Mesenchymal stem cell (in vitro differentiated cells and primary cell): ENCODE measurements around the gene AGPS.

Source experiments
- DNase-seq: peaks from one replicate; pipeline ENCODE4 v3.0.0-alpha.2; 2013
- H2AFZ ChIP-seq: one replicate; pipeline ENCODE4 v1.6.1; 2013; ENCODE audit warnings: low read depth, mild to moderate bottlenecking, control low read depth, inconsistent platforms, low read length, moderate library complexity
- H2AK5ac ChIP-seq: 2 replicates; pipeline ENCODE4 v1.6.1; 2013; ENCODE audit warnings: low read length, moderate library complexity, mild to moderate bottlenecking, inconsistent platforms; ENCODE audit not compliant: severe bottlenecking
- H2BK120ac ChIP-seq: one replicate; pipeline ENCODE4 v1.6.1; 2013; ENCODE audit warnings: low read depth, mild to moderate bottlenecking, inconsistent platforms, low read length, moderate library complexity
- H2BK12ac ChIP-seq, 2 experiments: one replicate each; pipeline ENCODE4 v1.6.1; 2013; ENCODE audit warnings: inconsistent platforms in 2 of 2, low read length in 2 of 2, mild to moderate bottlenecking in 2 of 2, moderate library complexity in 2 of 2, control low read depth in 1 of 2
- H2BK15ac ChIP-seq: one replicate; pipeline ENCODE4 v1.6.1; 2013; ENCODE audit warnings: mild to moderate bottlenecking, low read depth, inconsistent platforms; ENCODE audit not compliant: poor library complexity, severe bottlenecking
- H2BK5ac ChIP-seq: 2 replicates; pipeline ENCODE4 v1.6.1; 2013; ENCODE audit warnings: low read depth, mild to moderate bottlenecking, low read length, control low read depth, inconsistent platforms; ENCODE audit not compliant: poor library complexity, severe bottlenecking
- H3K14ac ChIP-seq, 2 experiments: one replicate each; pipeline ENCODE4 v1.6.1; 2013; ENCODE audit warnings: inconsistent platforms in 2 of 2, low read length in 2 of 2, control low read depth in 1 of 2, mild to moderate bottlenecking in 1 of 2, moderate library complexity in 1 of 2
- H3K18ac ChIP-seq, 2 experiments: one replicate each; pipeline ENCODE4 v1.6.1; 2013; ENCODE audit warnings: inconsistent platforms in 2 of 2, low read length in 2 of 2, control low read depth in 1 of 2, low read depth in 1 of 2, mild to moderate bottlenecking in 1 of 2
- H3K23ac ChIP-seq, 2 experiments: one replicate each; pipeline ENCODE4 v1.6.1; 2013; ENCODE audit warnings: inconsistent platforms in 2 of 2, low read length in 2 of 2, mild to moderate bottlenecking in 2 of 2, moderate library complexity in 2 of 2, control low read depth in 1 of 2
- H3K27ac ChIP-seq: 2 replicates; pipeline ENCODE4 v1.5.1; 2013; ENCODE audit warnings: mild to moderate bottlenecking, moderate library complexity, low read length, control low read depth, inconsistent platforms; ENCODE audit not compliant: poor library complexity, severe bottlenecking
- H3K27me3 ChIP-seq, 2 experiments: 2 replicates each; pipeline versions ENCODE4 v1.6.1 to v1.7.0; 2013; ENCODE audit warnings: low read length in 2 of 2, mild to moderate bottlenecking in 2 of 2, moderate library complexity in 2 of 2, control low read depth in 1 of 2, inconsistent platforms in 1 of 2; ENCODE audit not compliant: control insufficient read depth in 1 of 2, insufficient read depth in 1 of 2
- H3K36me3 ChIP-seq, 2 experiments: 2 replicates each; pipeline versions ENCODE4 v1.6.1 to v1.7.0; 2013; ENCODE audit warnings: low read length in 2 of 2, control low read depth in 1 of 2, inconsistent platforms in 1 of 2, low read depth in 1 of 2, mild to moderate bottlenecking in 1 of 2; ENCODE audit not compliant: insufficient read depth in 2 of 2, control insufficient read depth in 1 of 2
- H3K4ac ChIP-seq, 2 experiments: one replicate each; pipeline ENCODE4 v1.6.1; 2013; ENCODE audit warnings: inconsistent platforms in 2 of 2, low read length in 2 of 2, mild to moderate bottlenecking in 2 of 2, moderate library complexity in 2 of 2, control low read depth in 1 of 2, low read depth in 1 of 2
- H3K4me1 ChIP-seq: 2 replicates; pipeline ENCODE4 v1.6.1; 2013; ENCODE audit warnings: low read depth, low read length, control low read depth; ENCODE audit not compliant: control insufficient read depth, insufficient read depth
- H3K4me2 ChIP-seq: 2 replicates; pipeline ENCODE4 v1.6.1; 2013; ENCODE audit warnings: low read length, mild to moderate bottlenecking, inconsistent platforms; ENCODE audit not compliant: poor library complexity, severe bottlenecking
- H3K4me3 ChIP-seq, 2 experiments: 2 replicates each; pipeline versions ENCODE4 v1.5.1 to v1.7.0; 2013; ENCODE audit warnings: low read length in 2 of 2, mild to moderate bottlenecking in 2 of 2, control low read depth in 1 of 2, low read depth in 1 of 2; ENCODE audit not compliant: insufficient read depth in 1 of 2
- H3K79me1 ChIP-seq: replicated peaks from 2 replicates; pipeline ENCODE4 v1.6.1; 2013; ENCODE audit warnings: mild to moderate bottlenecking, control low read depth, low read length, inconsistent platforms; ENCODE audit not compliant: poor library complexity, severe bottlenecking
- H3K9ac ChIP-seq: 2 replicates; pipeline ENCODE4 v1.7.0; 2013; ENCODE audit warnings: mild to moderate bottlenecking, low read length, moderate library complexity
- H3K9me3 ChIP-seq: 2 replicates; pipeline ENCODE4 v1.7.0; 2013; ENCODE audit warnings: mild to moderate bottlenecking, low read length; ENCODE audit not compliant: control insufficient read depth
- H4K8ac ChIP-seq: one replicate; pipeline ENCODE4 v1.6.1; 2013; ENCODE audit warnings: inconsistent platforms, mild to moderate bottlenecking, low read length, moderate library complexity
- H4K91ac ChIP-seq: one replicate; pipeline ENCODE4 v1.6.1; 2013; ENCODE audit warnings: mild to moderate bottlenecking, low read length, inconsistent platforms
- WGBS: methylation state at CpG from one replicate; pipeline ENCODE4 v1.1.7; 2013; ENCODE audit warnings: mixed read lengths; 5-methylcytosine and 5-hydroxymethylcytosine counted together

AGPS gene

DNA sequence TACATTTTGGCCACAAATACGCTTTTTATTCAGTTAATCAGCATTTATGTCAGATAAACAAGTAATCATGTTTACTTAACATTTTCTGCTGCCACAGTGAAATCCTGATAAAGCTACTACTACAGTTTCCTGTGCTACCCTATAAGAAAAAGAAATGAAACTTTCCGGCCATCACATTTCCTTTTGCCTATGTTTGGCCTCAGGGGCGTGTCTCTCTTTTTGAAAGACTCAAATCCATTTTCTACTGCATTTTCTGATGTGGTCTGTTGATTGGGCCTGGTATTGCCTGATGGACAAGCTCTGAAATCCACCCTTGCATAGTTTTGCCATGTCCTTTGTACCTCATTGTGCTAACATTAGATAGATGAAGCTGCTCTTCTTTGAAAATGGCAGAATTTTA lies 152.6 kb downstream of the AGPS start:
- H3K9ac ChIP-seq: no peak overlapping the region
- no peak overlapping the region for H3K14ac ChIP-seq
- no peak overlapping the region for H3K18ac ChIP-seq
- no peak overlapping the region for H4K8ac ChIP-seq
- H2AFZ ChIP-seq: no peak overlapping the region
- no peaks in the 10 kb centered on the region for H3K9me3 ChIP-seq
- H4K91ac ChIP-seq: no peak overlapping the region
- no peak overlapping the region for H3K23ac ChIP-seq
- no peak overlapping the region for H3K4me2 ChIP-seq
- no peak overlapping the region for H3K4ac ChIP-seq
- no peaks in the 10 kb centered on the region for H3K36me3 ChIP-seq
- H2BK120ac ChIP-seq: no peak overlapping the region
- no peak overlapping the region for H2BK5ac ChIP-seq
- H3K4me3 ChIP-seq: no peak overlapping the region
- no peaks in the 10 kb centered on the region for H3K4me1 ChIP-seq
- no peaks in the 10 kb centered on the region for H3K27me3 ChIP-seq
- no peak overlapping the region for H2BK12ac ChIP-seq
- H2AK5ac ChIP-seq: no peak overlapping the region
- H3K27ac ChIP-seq: no peak overlapping the region
- 99% methylated on average over 2 of the region's 3 CpGs for WGBS
- no peak for DNase-seq
- H3K79me1 ChIP-seq: no peaks in the 10 kb centered on the region
- H2BK15ac ChIP-seq: no peak overlapping the region

GRCh38 chr2:177545981-177546585 lies 153.5 kb downstream of the AGPS start:
- Histone ChIP-seq H3K4ac (no peak overlapping the region), H2BK12ac (no peak overlapping the region)
- WGBS: 89% methylated on average over 9 of the region's 10 CpGs

DNA sequence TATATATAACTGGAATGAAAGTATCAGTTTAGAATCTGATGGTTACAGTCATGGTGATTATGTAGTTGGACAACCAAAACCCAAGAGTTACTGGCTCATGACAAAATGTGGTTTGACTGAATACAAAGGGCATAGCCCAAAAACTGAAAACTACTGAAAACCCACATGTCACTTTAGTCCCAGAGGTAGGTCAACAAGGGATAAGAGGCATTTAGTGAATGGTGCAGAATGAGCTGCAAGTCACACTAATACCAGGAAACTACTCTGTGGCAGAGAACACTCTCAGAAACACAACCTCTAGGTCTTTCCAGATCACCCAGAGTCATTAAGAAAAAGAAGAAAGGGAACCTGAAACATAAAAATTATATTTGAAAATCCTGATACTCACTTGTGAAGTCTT lies 154.5 kb downstream of the AGPS start:
- DNase-seq: no peak
- Histone ChIP-seq H2BK15ac (no peak overlapping the region), H3K14ac (no peak overlapping the region), H2BK120ac (no peak overlapping the region), H2AK5ac (no peak overlapping the region), H3K4me1 (peaks cover 3% of the 10 kb centered on the region), H4K8ac (no peak overlapping the region), H2BK12ac (no peak overlapping the region), H3K9ac (no peak overlapping the region), H3K18ac (no peak overlapping the region), H2BK5ac (no peak overlapping the region), H3K79me1 (peaks cover 2% of the 10 kb centered on the region), H3K4ac (no peak overlapping the region), H3K36me3 (no peaks in the 10 kb centered on the region), H3K4me3 (no peak overlapping the region), H3K23ac (no peak overlapping the region), H3K9me3 (no peaks in the 10 kb centered on the region), H3K4me2 (no peak overlapping the region), H4K91ac (no peak overlapping the region), H3K27ac (no peak overlapping the region), H3K27me3 (no peaks in the 10 kb centered on the region), H2AFZ (no peak overlapping the region)

More at GRCh38 chr2:177545981-177546585, 153.5 kb downstream of the AGPS start:
- Histone ChIP-seq H4K91ac (no peak overlapping the region), H2AK5ac (no peak overlapping the region), H3K4me1 (no peaks in the 10 kb centered on the region), H3K23ac (no peak overlapping the region), H2AFZ (no peak overlapping the region), H2BK5ac (no peak overlapping the region), H4K8ac (no peak overlapping the region), H3K9ac (no peak overlapping the region), H3K14ac (no peak overlapping the region), H3K79me1 (no peaks in the 10 kb centered on the region), H3K4me3 (no peak overlapping the region), H3K9me3 (no peaks in the 10 kb centered on the region), H2BK120ac (no peak overlapping the region), H3K27me3 (no peaks in the 10 kb centered on the region), H3K36me3 (no peaks in the 10 kb centered on the region), H3K4me2 (no peak overlapping the region), H3K18ac (no peak overlapping the region), H3K27ac (no peak overlapping the region), H2BK15ac (no peak overlapping the region)
- no peak for DNase-seq

DNA sequence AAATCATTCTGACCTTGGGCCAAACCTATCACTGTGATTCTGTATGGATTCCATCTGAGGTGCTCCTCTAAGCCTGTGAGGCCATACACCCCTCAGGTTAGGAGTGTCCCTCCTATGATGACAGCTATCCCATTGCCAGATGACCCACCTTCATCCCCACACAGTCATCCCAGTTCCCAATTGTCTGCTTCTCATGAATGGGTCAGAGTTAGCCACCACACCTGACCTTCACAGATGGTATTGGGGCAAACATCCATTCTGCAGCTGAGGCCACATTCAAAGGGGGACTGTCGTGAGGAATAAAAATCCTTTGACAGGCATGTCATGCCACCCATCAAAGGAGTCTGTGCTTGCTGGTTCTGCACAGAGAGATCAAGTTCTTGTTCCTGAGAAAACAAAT lies 155.2 kb downstream of the AGPS start:
- H2BK15ac ChIP-seq: no peak overlapping the region
- H4K91ac ChIP-seq: no peak overlapping the region
- H2BK5ac ChIP-seq: no peak overlapping the region
- H3K79me1 ChIP-seq: peaks cover 2% of the 10 kb centered on the region
- no peak overlapping the region for H3K14ac ChIP-seq
- H3K4me2 ChIP-seq: no peak overlapping the region
- H3K9me3 ChIP-seq: no peaks in the 10 kb centered on the region
- 100% methylated on average over 1 of the region's 1 CpG for WGBS
- no peak overlapping the region for H3K27ac ChIP-seq
- no peak for DNase-seq
- H3K23ac ChIP-seq: no peak overlapping the region
- no peak overlapping the region for H3K9ac ChIP-seq
- no peak overlapping the region for H2BK12ac ChIP-seq
- H3K4me1 ChIP-seq: peaks cover 5% of the 10 kb centered on the region
- no peak overlapping the region for H2AK5ac ChIP-seq
- no peaks in the 10 kb centered on the region for H3K36me3 ChIP-seq
- H3K4me3 ChIP-seq: no peak overlapping the region
- H3K4ac ChIP-seq: no peak overlapping the region
- no peak overlapping the region for H4K8ac ChIP-seq
- no peak overlapping the region for H2AFZ ChIP-seq
- no peak overlapping the region for H3K18ac ChIP-seq
- H2BK120ac ChIP-seq: no peak overlapping the region
- H3K27me3 ChIP-seq: no peaks in the 10 kb centered on the region
